Karpas-422 (cell line): ENCODE measurements around the gene BDNF. TPM values are rescaled to one million over a fixed set of nuclear protein-coding genes. Genes with fewer than 3 reads are reported as not detected.

Experiments
- DNase-seq: peaks from one replicate; pipeline ENCODE4 v3.0.0-alpha.2; 2015
- H2AFZ ChIP-seq: fragments of 200-600 bp; sonication (generic); 2 replicates; pipeline ENCODE4 v1.6.1; 2014; ENCODE audit warnings: antibody characterized with exemption, low read length, mixed read lengths
- H3K27ac ChIP-seq: fragments of 200-600 bp; sonication (generic); 2 replicates; pipeline ENCODE4 v1.5.1; 2014; ENCODE audit warnings: mild to moderate bottlenecking, low read length, moderate library complexity
- H3K27me3 ChIP-seq: fragments of 200-600 bp; sonication (generic); 2 replicates; pipeline ENCODE4 v1.6.1; 2014; ENCODE audit warnings: low read length, mixed read lengths
- H3K36me3 ChIP-seq: fragments of 200-600 bp; sonication (generic); 2 replicates; pipeline ENCODE4 v1.6.1; 2014; ENCODE audit warnings: low read length, mixed read lengths; ENCODE audit not compliant: insufficient read depth
- H3K4me1 ChIP-seq: fragments of 200-600 bp; sonication (generic); 2 replicates; pipeline ENCODE4 v1.6.1; 2014; ENCODE audit warnings: mild to moderate bottlenecking, low read length, mixed read lengths
- H3K4me2 ChIP-seq: fragments of 200-600 bp; sonication (generic); 2 replicates; pipeline ENCODE4 v1.6.1; 2014; ENCODE audit warnings: low read length, low read depth, mild to moderate bottlenecking; ENCODE audit not compliant: poor library complexity, severe bottlenecking
- H3K4me3 ChIP-seq: fragments of 200-600 bp; sonication (generic); 2 replicates; pipeline ENCODE4 v1.5.1; 2014; ENCODE audit warnings: mild to moderate bottlenecking, antibody characterized with exemption, low read length, mixed read lengths
- H3K79me2 ChIP-seq: fragments of 200-600 bp; sonication (generic); 2 replicates; pipeline ENCODE4 v1.6.1; 2014; ENCODE audit warnings: mild to moderate bottlenecking, low read length, mixed read lengths
- H3K9ac ChIP-seq: fragments of 200-600 bp; sonication (generic); 2 replicates; pipeline ENCODE4 v1.6.0; 2014; ENCODE audit warnings: low read length
- H3K9me2 ChIP-seq: fragments of 200-600 bp; sonication (generic), shearing (Covaris generic); replicated peaks from 2 replicates; pipeline ENCODE4 v1.6.0; 2014; ENCODE audit warnings: mild to moderate bottlenecking, low read length, moderate library complexity; ENCODE audit not compliant: insufficient read depth
- H3K9me3 ChIP-seq: fragments of 300-700, 200-600 bp; sonication (generic); 2 replicates; pipeline ENCODE4 v1.6.1; 2014; ENCODE audit warnings: low read length, mixed read lengths
- H4K20me1 ChIP-seq: fragments of 200-600 bp; sonication (generic); 2 replicates; pipeline ENCODE4 v1.6.1; 2014; ENCODE audit warnings: mild to moderate bottlenecking, antibody characterized with exemption, low read length, low read depth; ENCODE audit not compliant: insufficient read depth
- total RNA-seq: library from RNA; depleted of rRNA; stranded (reverse); fragments of >200 nt; shearing (Covaris generic); gene quantifications from 2 replicates; pipeline ENCODE4 v1.2.3, GENCODE V29; 2014; ENCODE audit warnings: low replicate concordance

The BDNF gene
- total RNA-seq, 1 experiment from 2014 or later, result not detected

DNA sequence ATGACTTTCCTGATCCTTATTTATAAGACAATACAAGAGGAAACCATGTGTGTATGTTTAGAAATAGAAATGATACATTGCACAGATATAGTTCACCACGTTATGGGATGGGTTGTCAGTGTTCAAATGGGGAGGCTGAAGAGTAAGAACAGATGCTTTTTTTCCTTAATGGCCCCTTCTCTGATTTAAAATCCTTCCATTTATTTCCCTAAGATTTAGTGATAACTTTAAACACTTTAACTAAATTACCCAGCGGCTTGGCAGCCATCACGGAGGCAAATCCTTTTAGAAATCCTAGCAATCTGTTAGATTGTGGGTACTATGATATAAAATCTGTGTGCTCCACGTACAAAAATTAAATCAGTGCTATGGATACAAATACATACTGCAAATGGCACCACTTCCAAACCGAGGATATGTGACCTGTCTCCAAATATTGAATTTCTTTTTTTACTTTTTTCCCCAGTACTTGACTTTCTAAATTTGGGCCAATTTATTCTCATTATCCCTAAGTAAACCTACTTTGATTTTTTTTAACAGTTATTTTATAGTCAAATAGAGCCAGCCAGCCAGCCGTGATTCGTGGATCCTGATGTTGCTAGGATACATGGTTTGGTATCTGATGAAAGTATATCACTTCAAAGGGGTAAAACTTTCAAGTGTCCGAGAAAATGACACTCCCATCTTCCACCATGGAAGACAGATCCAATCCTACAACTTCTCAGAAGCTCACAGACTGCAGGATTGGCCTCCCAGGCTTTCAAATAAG is 46.1 kb downstream of the BDNF start:
- no peak for DNase-seq
- no peak overlapping the region for H3K4me2 ChIP-seq
- no peaks in the 10 kb centered on the region for H3K9me3 ChIP-seq

DNA sequence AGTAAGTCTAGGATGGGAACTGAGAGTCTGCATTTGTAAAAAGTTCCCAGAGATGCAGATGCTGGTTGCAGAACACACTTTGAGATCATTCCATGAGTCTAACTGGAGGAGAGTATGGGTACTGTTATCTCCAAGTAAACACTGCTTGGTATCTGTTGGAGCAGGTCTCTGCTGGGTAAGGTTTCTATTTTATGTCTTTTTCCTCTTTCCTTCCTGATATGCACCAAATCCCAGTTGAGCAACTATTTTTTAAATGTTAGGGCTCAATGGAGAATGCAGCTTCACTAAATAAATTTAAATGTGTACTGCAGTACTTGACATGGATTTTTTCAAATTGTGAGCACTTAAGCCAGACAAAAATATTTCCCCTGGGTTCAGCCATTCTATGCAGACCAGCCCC is 48.5 kb downstream of the BDNF start:
- H3K27me3 ChIP-seq, result no peaks in the 10 kb centered on the region
- H3K9ac ChIP-seq, result no peak overlapping the region
- H3K27ac ChIP-seq, result no peak overlapping the region
- H3K4me1 ChIP-seq, result no peaks in the 10 kb centered on the region
- no peaks in the 10 kb centered on the region for H3K79me2 ChIP-seq
- DNase-seq, result no peak
- H3K36me3 ChIP-seq, result no peaks in the 10 kb centered on the region
- no peaks in the 10 kb centered on the region for H4K20me1 ChIP-seq
- H3K9me2 ChIP-seq, result no peaks in the 10 kb centered on the region
- H2AFZ ChIP-seq, result no peak overlapping the region
- no peak overlapping the region for H3K4me3 ChIP-seq
- H3K4me2 ChIP-seq, result no peak overlapping the region
- no peaks in the 10 kb centered on the region for H3K9me3 ChIP-seq

More for the DNA sequence above, 46.1 kb downstream of the BDNF start:
- Histone ChIP-seq H3K36me3 (no peaks in the 10 kb centered on the region), H3K9ac (no peak overlapping the region), H3K9me2 (no peaks in the 10 kb centered on the region), H3K4me3 (no peak overlapping the region), H3K27ac (no peak overlapping the region), H3K79me2 (no peaks in the 10 kb centered on the region), H2AFZ (no peak overlapping the region), H3K27me3 (no peaks in the 10 kb centered on the region), H4K20me1 (no peaks in the 10 kb centered on the region), H3K4me1 (no peaks in the 10 kb centered on the region)

DNA sequence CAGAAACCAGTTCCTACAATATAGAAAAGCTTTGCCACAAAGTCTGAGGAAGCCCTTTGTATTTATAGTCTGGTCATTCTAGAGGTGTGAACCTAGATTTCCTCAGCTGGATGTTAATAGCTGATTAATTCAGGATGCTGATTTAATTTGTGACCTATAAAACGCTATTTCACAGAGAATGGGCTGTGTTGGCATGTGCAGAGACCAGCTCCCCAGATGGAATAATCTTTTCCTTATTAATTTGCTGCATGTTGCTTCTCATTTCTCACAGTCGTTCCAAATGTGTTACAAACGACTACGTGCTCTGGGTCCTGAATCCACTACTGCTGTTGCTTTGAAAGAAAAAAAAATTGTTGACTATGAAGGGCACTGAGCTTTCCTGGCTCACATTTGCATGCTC is 49.3 kb downstream of the BDNF start:
- H3K9me2 ChIP-seq, result no peaks in the 10 kb centered on the region
- no peak overlapping the region for H3K27ac ChIP-seq
- H3K4me1 ChIP-seq, result no peaks in the 10 kb centered on the region
- no peaks in the 10 kb centered on the region for H4K20me1 ChIP-seq
- no peak overlapping the region for H3K4me2 ChIP-seq
- no peaks in the 10 kb centered on the region for H3K36me3 ChIP-seq
- no peaks in the 10 kb centered on the region for H3K9me3 ChIP-seq
- no peak overlapping the region for H2AFZ ChIP-seq
- no peak for DNase-seq
- H3K4me3 ChIP-seq, result no peak overlapping the region
- no peaks in the 10 kb centered on the region for H3K79me2 ChIP-seq
- H3K9ac ChIP-seq, result no peak overlapping the region
- H3K27me3 ChIP-seq, result no peaks in the 10 kb centered on the region

- H3K36me3 ChIP-seq, result no peaks in the 10 kb centered on the region
- H3K27ac ChIP-seq, result no peak overlapping the region
- H2AFZ ChIP-seq, result no peak overlapping the region
- H3K27me3 ChIP-seq, result no peaks in the 10 kb centered on the region
- no peaks in the 10 kb centered on the region for H3K9me2 ChIP-seq
- H3K4me3 ChIP-seq, result no peak overlapping the region
- H3K79me2 ChIP-seq, result no peaks in the 10 kb centered on the region
- H3K4me2 ChIP-seq, result no peak overlapping the region
- H3K4me1 ChIP-seq, result no peaks in the 10 kb centered on the region
- H3K9ac ChIP-seq, result no peak overlapping the region
- no peaks in the 10 kb centered on the region for H4K20me1 ChIP-seq
- no peaks in the 10 kb centered on the region for H3K9me3 ChIP-seq
- no peak for DNase-seq
Measured at GRCh38 chr11:27649800-27650199, 50.5 kb downstream of the BDNF start.

DNA sequence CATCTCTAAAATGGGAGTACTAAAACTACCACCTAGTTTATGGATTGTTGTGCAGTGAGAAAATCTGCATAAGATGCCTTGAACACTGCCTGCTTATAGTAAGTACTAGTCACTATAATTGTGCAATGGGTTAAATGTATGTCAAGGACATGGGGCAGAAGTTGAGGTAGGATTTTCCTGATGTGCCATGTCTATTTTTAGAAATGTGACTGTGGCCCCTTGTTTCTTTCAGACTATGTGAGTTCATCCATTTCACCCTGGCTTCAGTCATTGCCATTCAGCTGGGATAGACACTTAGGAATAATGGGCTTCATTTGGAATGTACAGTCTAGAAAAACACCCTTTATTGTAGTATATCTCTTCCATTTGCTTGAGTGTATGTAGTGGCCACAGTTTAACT is 51.4 kb downstream of the BDNF start:
- DNase-seq, result no peak
- no peaks in the 10 kb centered on the region for H4K20me1 ChIP-seq

GRCh38 chr11:27646051-27646818 is 54.0 kb downstream of the BDNF start:
- Histone ChIP-seq H3K9me3 (no peaks in the 10 kb centered on the region), H3K4me1 (no peaks in the 10 kb centered on the region), H3K27me3 (no peaks in the 10 kb centered on the region), H2AFZ (no peak overlapping the region), H3K4me3 (no peak overlapping the region), H3K79me2 (no peaks in the 10 kb centered on the region), H3K9ac (no peak overlapping the region), H3K4me2 (no peak overlapping the region), H3K36me3 (no peaks in the 10 kb centered on the region), H3K9me2 (no peaks in the 10 kb centered on the region), H3K27ac (no peak overlapping the region), H4K20me1 (no peaks in the 10 kb centered on the region)
- no peak for DNase-seq

More for the DNA sequence above, 51.4 kb downstream of the BDNF start:
- Histone ChIP-seq H3K9me3 (no peaks in the 10 kb centered on the region), H3K4me2 (no peak overlapping the region), H3K4me3 (no peak overlapping the region), H3K27ac (no peak overlapping the region), H3K36me3 (no peaks in the 10 kb centered on the region), H2AFZ (no peak overlapping the region), H3K27me3 (no peaks in the 10 kb centered on the region), H3K79me2 (no peaks in the 10 kb centered on the region), H3K4me1 (no peaks in the 10 kb centered on the region), H3K9ac (no peak overlapping the region), H3K9me2 (no peaks in the 10 kb centered on the region)

DNA sequence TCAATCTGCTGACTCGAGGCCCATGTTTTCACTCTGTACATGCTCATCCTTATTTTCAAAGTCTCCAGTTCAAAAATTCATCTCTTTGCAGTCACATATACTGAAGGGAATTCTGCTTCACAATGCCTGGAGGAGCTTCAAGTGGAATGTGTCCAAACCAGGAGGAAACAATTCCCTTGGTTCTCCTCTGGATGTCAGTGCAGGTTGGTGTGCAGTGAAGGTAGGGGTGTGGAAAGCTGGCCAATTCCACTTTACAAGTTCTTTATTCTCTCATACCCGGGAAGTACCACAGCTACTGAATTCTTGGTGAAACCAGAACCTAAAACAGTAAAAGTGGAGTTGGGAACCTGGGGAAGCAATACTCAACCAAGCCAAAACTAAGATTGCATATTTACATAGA is 57.3 kb downstream of the BDNF start:
- Histone ChIP-seq H3K27ac (no peak overlapping the region), H2AFZ (no peak overlapping the region), H3K4me2 (no peak overlapping the region), H3K79me2 (no peaks in the 10 kb centered on the region), H3K4me3 (no peak overlapping the region), H3K36me3 (no peaks in the 10 kb centered on the region), H4K20me1 (no peaks in the 10 kb centered on the region), H3K9me2 (no peaks in the 10 kb centered on the region), H3K27me3 (no peaks in the 10 kb centered on the region), H3K4me1 (no peaks in the 10 kb centered on the region), H3K9me3 (no peaks in the 10 kb centered on the region), H3K9ac (no peak overlapping the region)
- DNase-seq, result no peak

DNA sequence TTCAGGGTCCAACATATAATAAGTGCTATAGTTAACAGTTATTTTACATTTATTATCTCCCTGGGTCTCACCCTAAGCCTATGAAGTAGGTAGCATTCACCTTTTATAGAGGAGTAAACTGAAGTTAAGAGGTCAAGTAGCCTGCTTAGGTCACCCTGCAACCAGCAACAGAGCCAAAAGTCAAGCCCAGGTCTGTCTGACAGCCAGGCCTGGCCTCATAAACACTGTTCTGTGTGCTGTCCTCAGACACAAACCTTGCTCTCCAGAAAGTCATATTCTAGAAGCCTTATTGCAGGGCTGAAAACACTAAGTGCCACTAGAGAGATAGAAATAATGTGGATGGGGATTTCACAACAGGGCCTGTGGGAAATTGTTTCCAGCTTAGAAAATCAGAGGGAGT is 59.3 kb downstream of the BDNF start:
- Histone ChIP-seq H3K4me2 (no peak overlapping the region), H3K79me2 (no peaks in the 10 kb centered on the region), H4K20me1 (no peaks in the 10 kb centered on the region), H3K27ac (no peak overlapping the region), H3K27me3 (no peaks in the 10 kb centered on the region), H3K4me3 (no peak overlapping the region), H3K4me1 (no peaks in the 10 kb centered on the region), H2AFZ (no peak overlapping the region), H3K36me3 (no peaks in the 10 kb centered on the region), H3K9ac (no peak overlapping the region), H3K9me2 (0 out of 2 replicates have a peak, but pooled peaks cover 2% of the 10 kb centered on the region), H3K9me3 (no peaks in the 10 kb centered on the region)
- no peak for DNase-seq
